ENCODE results near the gene TIMM9.
"Not testable (repeated sequence)": the region's sequence is repeated elsewhere in the genome, so short reads cannot be mapped to it uniquely, and the experiment has no call there.

Gene TIMM9

GRCh38 chr14:58439476-58439875, 12.1 kb upstream of the TIMM9 start:
- Histone ChIP-seq H3K4me3 (ENCODE audit: low read depth, low read length) (no peak overlapping the region), H3K27ac (ENCODE audit: low read depth, low read length) (no peak overlapping the region), H3K36me3 (ENCODE audit: control insufficient read depth, insufficient read depth, low read length) (peaks cover 44% of the 10 kb centered on the region)

GRCh38 chr14:58430156-58430555, 2.8 kb upstream of the TIMM9 start:
- Histone ChIP-seq H3K27me3 (ENCODE audit: control insufficient read depth, insufficient read depth, low read length) (no peaks in the 10 kb centered on the region), H3K4me3 (ENCODE audit: low read depth, low read length) (no peak overlapping the region), H3K9ac (ENCODE audit: low read depth, low read length) (no peak overlapping the region)

More at GRCh38 chr14:58439476-58439875, 12.1 kb upstream of the TIMM9 start:
- Histone ChIP-seq H3K9ac (ENCODE audit: low read depth, low read length) (no peak overlapping the region), H3K4me1 (ENCODE audit: control insufficient read depth, insufficient read depth, low read length) (no peaks in the 10 kb centered on the region), H3K27me3 (ENCODE audit: control insufficient read depth, insufficient read depth, low read length) (no peaks in the 10 kb centered on the region), H3K9me3 (ENCODE audit: control insufficient read depth, insufficient read depth, low read length) (no peaks in the 10 kb centered on the region)

GRCh38 chr14:58428118-58428683, 870 bp upstream of the TIMM9 start:
- Histone ChIP-seq H3K27me3 (ENCODE audit: control insufficient read depth, insufficient read depth, low read length) (no peaks in the 10 kb centered on the region), H3K9ac (ENCODE audit: low read depth, low read length) (peak overlapping the region; percentile 44; the same call in 1 of the 2 replicates), H3K36me3 (ENCODE audit: control insufficient read depth, insufficient read depth, low read length) (peaks cover 38% of the 10 kb centered on the region), H3K4me3 (ENCODE audit: low read depth, low read length) (peak overlapping the region; percentile 95), H3K27ac (ENCODE audit: low read depth, low read length) (peak overlapping the region; percentile 65), H3K4me1 (ENCODE audit: control insufficient read depth, insufficient read depth, low read length) (0 out of 2 replicates have a peak, but pooled peaks cover 4% of the 10 kb centered on the region), H3K9me3 (ENCODE audit: control insufficient read depth, insufficient read depth, low read length) (no peaks in the 10 kb centered on the region)

More at GRCh38 chr14:58430156-58430555, 2.8 kb upstream of the TIMM9 start:
- H3K9me3 ChIP-seq (ENCODE audit: control insufficient read depth, insufficient read depth, low read length): no peaks in the 10 kb centered on the region
- H3K4me1 ChIP-seq (ENCODE audit: control insufficient read depth, insufficient read depth, low read length): 0 out of 2 replicates have a peak, but pooled peaks cover 4% of the 10 kb centered on the region
- H3K36me3 ChIP-seq (ENCODE audit: control insufficient read depth, insufficient read depth, low read length): peaks cover 42% of the 10 kb centered on the region
- H3K27ac ChIP-seq (ENCODE audit: low read depth, low read length): no peak overlapping the region

- Histone ChIP-seq H3K4me3 (ENCODE audit: low read depth, low read length) (peak overlapping the region; percentile 95), H3K4me1 (ENCODE audit: control insufficient read depth, insufficient read depth, low read length) (0 out of 2 replicates have a peak, but pooled peaks cover 4% of the 10 kb centered on the region), H3K36me3 (ENCODE audit: control insufficient read depth, insufficient read depth, low read length) (peaks cover 38% of the 10 kb centered on the region), H3K9me3 (ENCODE audit: control insufficient read depth, insufficient read depth, low read length) (no peaks in the 10 kb centered on the region), H3K27ac (ENCODE audit: low read depth, low read length) (peak overlapping the region; percentile 83), H3K9ac (ENCODE audit: low read depth, low read length) (peak overlapping the region; percentile 87), H3K27me3 (ENCODE audit: control insufficient read depth, insufficient read depth, low read length) (no peaks in the 10 kb centered on the region)
Observed at GRCh38 chr14:58426670-58427280, 556 bp downstream of the TIMM9 start.

- H3K27me3 ChIP-seq (ENCODE audit: control insufficient read depth, insufficient read depth, low read length); H3K9me3 ChIP-seq (ENCODE audit: control insufficient read depth, insufficient read depth, low read length); H3K27ac ChIP-seq (ENCODE audit: low read depth, low read length); H3K4me1 ChIP-seq (ENCODE audit: control insufficient read depth, insufficient read depth, low read length); H3K9ac ChIP-seq (ENCODE audit: low read depth, low read length); H3K4me3 ChIP-seq (ENCODE audit: low read depth, low read length): not testable (repeated sequence)
- H3K36me3 ChIP-seq (ENCODE audit: control insufficient read depth, insufficient read depth, low read length): peaks cover 79% of the 10 kb centered on the region
Observed at GRCh38 chr14:58416934-58417333, 10.4 kb downstream of the TIMM9 start.

GRCh38 chr14:58415636-58416547, 11.4 kb downstream of the TIMM9 start:
- Histone ChIP-seq H3K4me1 (ENCODE audit: control insufficient read depth, insufficient read depth, low read length) (peaks cover 3% of the 10 kb centered on the region; the same call in 1 of the 2 replicates), H3K36me3 (ENCODE audit: control insufficient read depth, insufficient read depth, low read length) (peaks cover 77% of the 10 kb centered on the region), H3K9me3 (ENCODE audit: control insufficient read depth, insufficient read depth, low read length) (no peaks in the 10 kb centered on the region), H3K27ac (ENCODE audit: low read depth, low read length) (no peak overlapping the region), H3K4me3 (ENCODE audit: low read depth, low read length) (no peak overlapping the region), H3K9ac (ENCODE audit: low read depth, low read length) (no peak overlapping the region), H3K27me3 (ENCODE audit: control insufficient read depth, insufficient read depth, low read length) (no peaks in the 10 kb centered on the region)

- Histone ChIP-seq H3K27me3 (ENCODE audit: control insufficient read depth, insufficient read depth, low read length) (no peaks in the 10 kb centered on the region), H3K9ac (ENCODE audit: low read depth, low read length) (no peak overlapping the region), H3K4me1 (ENCODE audit: control insufficient read depth, insufficient read depth, low read length) (peaks cover 3% of the 10 kb centered on the region; the same call in 1 of the 2 replicates), H3K4me3 (ENCODE audit: low read depth, low read length) (no peak overlapping the region), H3K9me3 (ENCODE audit: control insufficient read depth, insufficient read depth, low read length) (no peaks in the 10 kb centered on the region), H3K36me3 (ENCODE audit: control insufficient read depth, insufficient read depth, low read length) (peaks cover 80% of the 10 kb centered on the region), H3K27ac (ENCODE audit: low read depth, low read length) (no peak overlapping the region)
Observed at GRCh38 chr14:58414845-58415244, 12.5 kb downstream of the TIMM9 start.

- Histone ChIP-seq H3K36me3 (ENCODE audit: control insufficient read depth, insufficient read depth, low read length) (peaks cover 49% of the 10 kb centered on the region), H3K27ac (ENCODE audit: low read depth, low read length) (no peak overlapping the region)
Observed at GRCh38 chr14:58408681-58409215, 18.6 kb downstream of the TIMM9 start.

GRCh38 chr14:58401587-58401986, 25.7 kb downstream of the TIMM9 start:
- H3K9ac ChIP-seq (ENCODE audit: low read depth, low read length): no peak overlapping the region
- peaks cover 14% of the 10 kb centered on the region for H3K27me3 ChIP-seq (ENCODE audit: control insufficient read depth, insufficient read depth, low read length)
- H3K4me1 ChIP-seq (ENCODE audit: control insufficient read depth, insufficient read depth, low read length): peaks cover 16% of the 10 kb centered on the region

More at GRCh38 chr14:58408681-58409215, 18.6 kb downstream of the TIMM9 start:
- H3K27me3 ChIP-seq (ENCODE audit: control insufficient read depth, insufficient read depth, low read length): no peaks in the 10 kb centered on the region
- no peaks in the 10 kb centered on the region for H3K4me1 ChIP-seq (ENCODE audit: control insufficient read depth, insufficient read depth, low read length)
- no peaks in the 10 kb centered on the region for H3K9me3 ChIP-seq (ENCODE audit: control insufficient read depth, insufficient read depth, low read length)
- no peak overlapping the region for H3K9ac ChIP-seq (ENCODE audit: low read depth, low read length)
- H3K4me3 ChIP-seq (ENCODE audit: low read depth, low read length): no peak overlapping the region

GRCh38 chr14:58398895-58399294, 28.4 kb downstream of the TIMM9 start:
- H3K9me3 ChIP-seq (ENCODE audit: control insufficient read depth, insufficient read depth, low read length): no peaks in the 10 kb centered on the region
- H3K4me1 ChIP-seq (ENCODE audit: control insufficient read depth, insufficient read depth, low read length): peaks cover 22% of the 10 kb centered on the region
- no peak overlapping the region for H3K27ac ChIP-seq (ENCODE audit: low read depth, low read length)
- no peak overlapping the region for H3K4me3 ChIP-seq (ENCODE audit: low read depth, low read length)
- H3K27me3 ChIP-seq (ENCODE audit: control insufficient read depth, insufficient read depth, low read length): peaks cover 24% of the 10 kb centered on the region
- H3K36me3 ChIP-seq (ENCODE audit: control insufficient read depth, insufficient read depth, low read length): no peaks in the 10 kb centered on the region
- no peak overlapping the region for H3K9ac ChIP-seq (ENCODE audit: low read depth, low read length)

More at GRCh38 chr14:58401587-58401986, 25.7 kb downstream of the TIMM9 start:
- no peaks in the 10 kb centered on the region for H3K9me3 ChIP-seq (ENCODE audit: control insufficient read depth, insufficient read depth, low read length)
- no peak overlapping the region for H3K27ac ChIP-seq (ENCODE audit: low read depth, low read length)
- no peaks in the 10 kb centered on the region for H3K36me3 ChIP-seq (ENCODE audit: control insufficient read depth, insufficient read depth, low read length)
- no peak overlapping the region for H3K4me3 ChIP-seq (ENCODE audit: low read depth, low read length)
